ENCODE results near the gene SEMA3D.

DNA sequence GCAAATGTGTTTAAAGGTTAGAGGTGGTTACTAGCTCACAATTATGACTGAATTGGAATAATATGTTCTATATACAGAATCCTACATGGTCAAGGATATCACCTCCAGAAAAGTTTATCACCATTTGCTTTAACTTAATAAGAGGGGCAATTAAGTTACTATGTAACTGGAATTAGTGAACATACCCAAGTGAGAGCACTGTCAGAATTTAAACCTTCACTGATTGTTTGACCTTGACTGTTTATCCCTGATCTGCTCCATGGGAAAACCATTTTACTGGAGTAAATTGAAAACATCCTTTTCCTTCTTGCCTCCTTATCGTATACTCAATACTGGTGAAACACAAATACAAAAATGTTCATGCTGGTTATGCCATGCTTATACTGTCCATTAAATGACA lies 107.4 kb downstream of the SEMA3D start:
- TF ChIP-seq, protein P1, sequence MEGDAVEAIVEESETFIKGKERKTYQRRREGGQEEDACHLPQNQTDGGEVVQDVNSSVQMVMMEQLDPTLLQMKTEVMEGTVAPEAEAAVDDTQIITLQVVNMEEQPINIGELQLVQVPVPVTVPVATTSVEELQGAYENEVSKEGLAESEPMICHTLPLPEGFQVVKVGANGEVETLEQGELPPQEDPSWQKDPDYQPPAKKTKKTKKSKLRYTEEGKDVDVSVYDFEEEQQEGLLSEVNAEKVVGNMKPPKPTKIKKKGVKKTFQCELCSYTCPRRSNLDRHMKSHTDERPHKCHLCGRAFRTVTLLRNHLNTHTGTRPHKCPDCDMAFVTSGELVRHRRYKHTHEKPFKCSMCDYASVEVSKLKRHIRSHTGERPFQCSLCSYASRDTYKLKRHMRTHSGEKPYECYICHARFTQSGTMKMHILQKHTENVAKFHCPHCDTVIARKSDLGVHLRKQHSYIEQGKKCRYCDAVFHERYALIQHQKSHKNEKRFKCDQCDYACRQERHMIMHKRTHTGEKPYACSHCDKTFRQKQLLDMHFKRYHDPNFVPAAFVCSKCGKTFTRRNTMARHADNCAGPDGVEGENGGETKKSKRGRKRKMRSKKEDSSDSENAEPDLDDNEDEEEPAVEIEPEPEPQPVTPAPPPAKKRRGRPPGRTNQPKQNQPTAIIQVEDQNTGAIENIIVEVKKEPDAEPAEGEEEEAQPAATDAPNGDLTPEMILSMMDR (IDR thresholded peaks at IDR 0.05; ENCODE audit: insufficient read depth, low read depth, low read length) = no peak
- no peak for TF ChIP-seq EZH2 (IDR thresholded peaks at IDR 0.05; ENCODE audit: insufficient read depth, low read length)
